ENCODE results near the gene OSM.

The OSM gene

DNA sequence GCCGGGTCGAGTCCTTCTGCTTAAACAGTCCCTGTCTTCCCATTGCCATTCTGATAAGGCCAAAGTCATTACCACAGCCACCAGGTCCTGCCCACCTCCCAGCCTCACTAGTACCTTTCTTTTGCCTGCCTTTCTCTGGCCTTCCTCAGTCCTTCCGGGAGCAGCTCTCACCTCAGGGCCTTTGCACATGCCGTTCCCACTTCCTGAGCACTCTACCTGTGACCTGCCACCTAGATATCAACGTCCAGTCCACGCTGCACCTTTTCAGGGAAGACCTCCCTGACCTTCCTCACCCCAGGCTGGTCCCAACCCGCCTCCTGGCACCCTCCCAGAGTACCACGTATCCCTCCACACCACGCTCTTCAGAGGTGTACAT is 7.8 kb upstream of the OSM start:
- no peak overlapping the region for H3K27ac ChIP-seq
- TF ChIP-seq, protein P1, sequence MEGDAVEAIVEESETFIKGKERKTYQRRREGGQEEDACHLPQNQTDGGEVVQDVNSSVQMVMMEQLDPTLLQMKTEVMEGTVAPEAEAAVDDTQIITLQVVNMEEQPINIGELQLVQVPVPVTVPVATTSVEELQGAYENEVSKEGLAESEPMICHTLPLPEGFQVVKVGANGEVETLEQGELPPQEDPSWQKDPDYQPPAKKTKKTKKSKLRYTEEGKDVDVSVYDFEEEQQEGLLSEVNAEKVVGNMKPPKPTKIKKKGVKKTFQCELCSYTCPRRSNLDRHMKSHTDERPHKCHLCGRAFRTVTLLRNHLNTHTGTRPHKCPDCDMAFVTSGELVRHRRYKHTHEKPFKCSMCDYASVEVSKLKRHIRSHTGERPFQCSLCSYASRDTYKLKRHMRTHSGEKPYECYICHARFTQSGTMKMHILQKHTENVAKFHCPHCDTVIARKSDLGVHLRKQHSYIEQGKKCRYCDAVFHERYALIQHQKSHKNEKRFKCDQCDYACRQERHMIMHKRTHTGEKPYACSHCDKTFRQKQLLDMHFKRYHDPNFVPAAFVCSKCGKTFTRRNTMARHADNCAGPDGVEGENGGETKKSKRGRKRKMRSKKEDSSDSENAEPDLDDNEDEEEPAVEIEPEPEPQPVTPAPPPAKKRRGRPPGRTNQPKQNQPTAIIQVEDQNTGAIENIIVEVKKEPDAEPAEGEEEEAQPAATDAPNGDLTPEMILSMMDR (conservative IDR thresholded peaks at IDR 0.05) = no peak

DNA sequence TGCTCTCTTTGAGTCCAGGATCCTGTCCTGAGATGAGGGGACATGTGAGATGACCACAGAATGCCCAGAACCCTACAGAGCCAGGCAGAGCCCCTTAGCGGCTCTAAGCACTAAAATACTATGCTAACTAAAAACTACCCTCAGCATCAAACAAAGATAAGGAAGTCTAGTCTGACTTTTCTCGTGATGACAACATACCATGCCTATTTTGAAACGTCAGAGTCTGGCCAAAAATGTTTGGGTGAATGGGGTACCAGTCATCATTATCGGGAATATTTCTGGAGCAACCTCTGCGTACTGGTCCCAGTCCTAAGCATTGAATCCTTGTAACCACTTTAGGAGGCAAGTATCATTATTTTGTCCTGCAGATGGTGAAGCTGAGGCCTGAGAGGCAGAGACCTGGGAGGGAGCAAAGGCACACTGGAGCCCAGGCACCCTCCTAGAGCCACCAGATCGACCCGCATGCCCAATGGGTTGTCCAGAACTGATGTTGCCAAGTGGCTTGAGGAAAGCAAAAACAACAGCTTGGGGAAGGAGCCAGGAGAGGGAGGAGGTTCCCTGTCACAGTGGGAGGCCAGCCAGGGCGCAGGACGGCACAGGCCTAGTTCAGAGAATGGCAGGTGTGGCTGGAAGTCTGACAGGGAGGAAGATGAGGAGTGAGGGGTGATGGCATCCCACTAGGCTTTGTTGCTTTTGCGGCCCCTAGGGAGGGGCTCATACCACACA is 7.2 kb upstream of the OSM start:
- TF ChIP-seq, protein P1 (conservative IDR thresholded peaks at IDR 0.05) = no peak
- no peak overlapping the region for H3K27ac ChIP-seq

DNA sequence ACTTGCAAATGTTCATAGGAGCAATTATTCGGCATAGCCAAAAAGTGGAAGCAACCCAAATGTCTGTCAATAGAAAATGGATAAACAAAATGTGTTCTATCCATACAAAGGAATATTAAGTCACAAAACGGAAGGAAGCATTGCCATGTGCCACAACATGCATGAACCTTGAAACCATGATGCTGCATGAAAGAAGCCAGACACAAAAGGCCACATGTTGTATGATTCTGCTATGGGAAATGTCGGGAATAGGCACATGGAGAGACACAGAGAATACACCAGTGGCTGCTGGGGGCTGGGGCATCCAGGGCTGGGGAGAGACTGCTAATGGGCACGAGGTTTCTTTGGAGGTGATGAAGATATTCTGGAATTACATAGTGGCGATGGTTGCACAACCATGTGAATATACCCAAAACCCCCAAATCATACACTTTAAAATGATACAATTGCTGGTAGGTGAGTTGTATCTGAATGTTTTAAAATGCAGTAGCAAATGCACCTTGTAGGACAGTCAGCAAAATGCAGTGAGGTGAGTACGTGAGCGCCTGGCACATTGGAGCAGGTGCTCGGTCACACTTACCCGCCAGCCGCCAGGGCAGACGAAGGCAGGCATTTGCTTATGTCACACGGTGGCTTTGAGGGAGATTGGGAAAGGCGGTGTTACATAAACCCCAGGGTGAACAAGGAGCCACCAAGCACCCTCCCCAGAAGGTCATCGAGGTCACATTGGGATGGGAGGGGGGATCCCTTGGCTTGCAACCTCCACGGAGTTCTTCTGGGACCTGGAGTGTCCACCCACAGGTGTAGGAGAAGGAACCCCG is 6.3 kb upstream of the OSM start:
- TF ChIP-seq, protein P1 (conservative IDR thresholded peaks at IDR 0.05) = no peak
- H3K27ac ChIP-seq = no peak overlapping the region

DNA sequence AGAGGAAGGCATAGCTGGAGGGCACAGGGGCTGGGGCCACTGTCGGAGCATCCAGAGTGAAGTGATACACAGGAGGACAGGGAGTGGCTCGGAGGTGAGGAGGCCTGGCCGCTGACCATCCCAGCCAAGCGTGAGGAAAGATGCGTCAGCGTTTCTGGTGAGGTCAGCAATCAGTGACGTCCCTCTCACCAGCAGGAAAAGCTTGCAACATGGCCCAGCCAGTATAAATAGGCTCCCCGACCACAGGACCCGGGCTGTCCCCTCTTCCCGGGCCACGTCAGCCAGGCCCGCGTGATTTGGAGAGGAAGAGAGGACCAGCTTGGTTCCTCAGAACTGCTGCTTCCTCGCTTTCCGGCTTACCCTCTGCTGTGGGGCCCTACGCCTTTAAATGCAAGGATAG is 4.2 kb upstream of the OSM start:
- TF ChIP-seq, protein P1 (conservative IDR thresholded peaks at IDR 0.05) = no peak
- no peak overlapping the region for H3K27ac ChIP-seq

DNA sequence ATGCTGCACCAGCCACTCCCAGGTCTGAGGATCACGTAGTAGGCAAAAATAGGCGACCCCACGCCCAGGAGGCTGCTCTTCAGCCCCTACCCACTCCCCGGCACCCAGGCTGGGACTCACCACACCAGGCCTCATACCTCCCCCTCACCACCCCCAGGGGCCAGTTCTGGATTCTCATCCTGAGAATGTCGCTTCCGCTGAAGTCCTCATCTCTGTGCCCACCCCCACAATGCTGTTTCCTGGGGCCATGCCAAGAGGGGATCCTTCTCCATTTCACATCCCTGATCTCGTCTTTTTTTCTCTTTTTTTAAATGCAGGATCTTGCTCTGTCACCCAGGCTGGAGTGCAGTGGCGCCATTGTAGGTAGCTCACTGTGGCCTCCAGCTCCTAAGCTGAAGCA is 1.7 kb upstream of the OSM start:
- TF ChIP-seq, protein P1 (conservative IDR thresholded peaks at IDR 0.05) = no peak

DNA sequence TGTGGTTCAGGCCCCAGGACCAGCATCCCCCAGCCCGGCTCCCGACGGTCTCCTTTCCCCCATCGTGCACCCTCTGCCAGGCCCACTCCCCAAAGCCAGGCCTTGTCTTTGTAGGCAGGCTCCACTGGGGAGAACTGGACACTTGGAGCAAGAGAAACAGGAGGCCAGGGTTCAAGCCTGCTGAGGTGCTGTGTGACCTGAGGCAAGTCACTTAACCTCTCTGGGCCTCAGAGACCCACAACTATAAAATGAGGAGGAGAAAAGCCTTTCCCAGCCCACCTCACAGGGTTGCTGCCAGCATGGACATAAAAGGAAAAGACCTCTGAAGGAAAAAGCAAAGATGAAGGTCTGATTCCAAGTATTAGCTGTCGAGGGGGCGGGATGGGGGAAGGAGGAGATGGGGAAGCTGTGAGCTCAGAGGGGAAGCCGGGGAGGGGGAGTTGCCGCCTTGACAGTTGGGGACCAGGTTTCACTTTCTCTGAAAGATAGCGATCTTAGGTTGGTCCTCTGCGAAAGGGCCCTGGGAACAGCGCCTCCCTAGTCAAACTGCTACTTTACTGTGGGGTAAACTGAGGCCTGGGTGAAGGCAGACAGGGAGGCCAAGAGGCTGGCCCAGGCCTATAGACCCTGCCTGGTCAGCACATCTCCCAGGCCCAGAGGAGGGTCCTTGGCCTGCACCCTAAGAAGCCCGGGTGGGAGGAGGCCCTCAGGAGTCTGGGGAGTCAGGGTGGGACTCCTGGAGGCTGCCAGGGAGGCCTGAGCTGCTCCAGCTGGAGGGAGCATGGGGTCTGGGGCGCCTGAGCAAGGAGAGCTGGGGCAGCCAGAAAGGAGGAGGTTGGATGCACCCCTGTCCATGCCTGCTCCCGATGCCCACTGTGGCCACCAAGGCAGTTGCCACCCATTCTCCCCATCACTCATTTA is 991 bp upstream of the OSM start:
- no peak overlapping the region for H3K27ac ChIP-seq
- TF ChIP-seq, protein P1 (conservative IDR thresholded peaks at IDR 0.05) = no peak

More for the DNA sequence above, 1.7 kb upstream of the OSM start:
- H3K27ac ChIP-seq = no peak overlapping the region

Measured in VCaP (cell line).